Mesodermal cell (in vitro differentiated cells): ENCODE data around the gene PCED1B. TPM values are rescaled to one million over a fixed set of nuclear protein-coding genes. Genes with fewer than 3 reads are reported as not detected.

Experiments
- H3K27ac ChIP-seq: 2 replicates; pipeline ENCODE4 v1.7.0; 2013; ENCODE audit warnings: mild to moderate bottlenecking, low read depth, low read length, moderate library complexity; ENCODE audit not compliant: severe bottlenecking
- H3K36me3 ChIP-seq: 2 replicates; pipeline ENCODE4 v1.7.1; 2013; ENCODE audit warnings: mild to moderate bottlenecking, low read length, moderate library complexity; ENCODE audit not compliant: control insufficient read depth, insufficient read depth
- H3K4me1 ChIP-seq: one replicate; pipeline ENCODE4 v1.7.1; 2013; ENCODE audit warnings: mild to moderate bottlenecking, low read length; ENCODE audit not compliant: insufficient read depth, control insufficient read depth, poor library complexity, severe bottlenecking
- H3K4me3 ChIP-seq: 2 replicates; pipeline ENCODE4 v1.7.0; 2013; ENCODE audit warnings: low read length, control low read depth, mild to moderate bottlenecking; ENCODE audit not compliant: insufficient read depth, poor library complexity, severe bottlenecking; ENCODE audit errors: extremely low read depth
- H3K9me3 ChIP-seq: 2 replicates; pipeline ENCODE4 v1.7.1; 2013; ENCODE audit warnings: mild to moderate bottlenecking, low read length, moderate library complexity; ENCODE audit not compliant: control insufficient read depth
- WGBS, 2 experiments: methylation state at CpG; one replicate each; pipeline ENCODE4 v1.1.5; 2013; ENCODE audit warnings: missing lambda C conversion rate in 2 of 2; ENCODE audit not compliant: insufficient coverage in 2 of 2; 5-methylcytosine and 5-hydroxymethylcytosine counted together
- polyA plus RNA-seq, 2 experiments: library from polyadenylated mRNA; stranded (reverse); fragments of 50-300 nt; gene quantifications; one replicate each; pipeline ENCODE4 v1.2.3, GENCODE V29; 2013

The PCED1B gene
- 6.5 TPM for polyA plus RNA-seq (2013, experiment 1 of 2)
- polyA plus RNA-seq (2013, experiment 2 of 2), result 5.0 TPM

DNA sequence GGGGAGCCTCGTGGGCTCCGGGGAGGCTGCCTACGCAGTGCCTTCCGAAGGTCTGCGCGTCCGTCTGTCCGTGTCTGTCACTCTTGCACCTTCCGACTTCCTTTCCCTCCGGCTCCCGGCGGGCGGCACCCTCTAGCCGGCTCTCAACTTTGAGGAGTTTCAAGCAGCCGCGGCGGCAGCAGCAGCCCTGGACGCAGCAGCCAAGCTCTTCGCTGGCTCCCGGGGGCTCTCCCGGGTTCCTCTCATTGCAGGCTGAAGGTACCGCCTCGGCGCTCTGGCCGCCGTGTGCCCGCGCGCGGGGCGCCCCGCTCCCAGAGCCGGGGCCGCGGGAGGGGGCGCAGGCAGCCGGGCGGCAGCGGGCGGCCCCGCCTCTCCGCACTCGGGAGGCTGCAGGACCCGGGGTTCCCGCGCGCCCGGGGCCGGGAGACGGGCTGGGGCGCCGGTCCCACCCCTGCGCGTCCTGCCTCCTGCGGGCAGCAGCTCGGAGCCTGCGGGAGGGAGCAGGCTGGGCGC is at the start of gene PCED1B, which contains the start of gene AMIGO2:
TSS of gene PCED1B (plus strand) at position 154 of the 513 bp plus-strand sequence. CDS start 155,443 bp downstream, outside the sequence.
TSS of gene AMIGO2 (minus strand) at position 492 of the 513 bp plus-strand sequence. CDS start 957 bp downstream, outside the sequence.
- 0% methylated on average over 29 to 41 of the region's 58 CpGs for WGBS, 2 experiments
- H3K9me3 ChIP-seq, result no peaks in the 10 kb centered on the region
- peak within 1 kb of the TSS; percentile 79 for H3K27ac ChIP-seq

DNA sequence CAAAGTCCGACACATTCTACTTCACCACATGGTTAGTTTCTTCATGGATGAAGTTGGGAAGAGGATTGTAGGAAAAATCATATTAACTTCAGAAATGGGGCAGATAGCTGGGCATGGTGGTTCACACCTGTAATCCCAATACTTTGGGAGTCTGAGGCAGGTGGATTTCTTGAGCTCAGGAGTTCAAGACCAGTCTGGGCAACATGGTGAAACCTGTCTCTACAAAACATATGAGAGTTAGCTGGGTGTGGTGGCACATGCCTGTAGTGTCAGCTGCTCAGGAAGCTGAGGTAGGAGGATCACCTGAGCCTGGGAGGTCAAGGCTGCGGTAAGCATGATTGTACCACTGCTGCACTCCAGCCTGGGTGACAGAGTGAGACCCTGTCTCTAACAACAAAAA is 49.5 kb upstream of the PCED1B start:
- Histone ChIP-seq H3K9me3 (no peaks in the 10 kb centered on the region), H3K4me3 (no peak overlapping the region), H3K36me3 (no peaks in the 10 kb centered on the region), H3K4me1 (no peaks in the 10 kb centered on the region), H3K27ac (no peak overlapping the region)
- 100% methylated on average over 1 of the region's 2 CpGs; no CpG with 5 or more reads in 1 of the 2 experiments for WGBS, 2 experiments

More for the DNA sequence above, at the start of gene PCED1B, which contains the start of gene AMIGO2:
- peaks cover 23% of the 10 kb centered on the region for H3K4me1 ChIP-seq
- H3K36me3 ChIP-seq, result peaks cover 6% of the 10 kb centered on the region
- H3K4me3 ChIP-seq, result peak within 1 kb of the TSS; percentile 64

DNA sequence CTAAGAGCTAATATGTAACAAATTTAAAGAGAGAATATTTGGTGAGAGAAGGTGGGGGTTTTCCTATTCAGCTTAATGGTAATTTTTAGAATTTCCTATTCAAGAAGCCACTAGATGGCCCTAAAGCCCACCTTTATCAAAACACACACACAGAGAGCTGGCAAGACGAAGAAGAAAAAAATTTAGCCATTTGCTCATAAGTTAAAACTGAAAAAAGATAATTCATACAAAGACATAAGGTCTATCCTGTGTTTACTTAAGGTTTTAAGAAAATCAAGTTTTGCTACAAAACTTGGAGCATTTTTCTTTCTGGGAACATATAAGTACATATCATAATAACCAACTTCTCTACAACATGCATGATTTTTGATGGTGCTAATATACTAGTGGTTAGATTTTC is 46.8 kb upstream of the PCED1B start:
- Histone ChIP-seq H3K36me3 (no peaks in the 10 kb centered on the region), H3K4me3 (no peak overlapping the region), H3K9me3 (no peaks in the 10 kb centered on the region), H3K4me1 (no peaks in the 10 kb centered on the region), H3K27ac (no peak overlapping the region)
- no CpG with 5 or more reads among the region's 1 CpG for WGBS, 2 experiments

DNA sequence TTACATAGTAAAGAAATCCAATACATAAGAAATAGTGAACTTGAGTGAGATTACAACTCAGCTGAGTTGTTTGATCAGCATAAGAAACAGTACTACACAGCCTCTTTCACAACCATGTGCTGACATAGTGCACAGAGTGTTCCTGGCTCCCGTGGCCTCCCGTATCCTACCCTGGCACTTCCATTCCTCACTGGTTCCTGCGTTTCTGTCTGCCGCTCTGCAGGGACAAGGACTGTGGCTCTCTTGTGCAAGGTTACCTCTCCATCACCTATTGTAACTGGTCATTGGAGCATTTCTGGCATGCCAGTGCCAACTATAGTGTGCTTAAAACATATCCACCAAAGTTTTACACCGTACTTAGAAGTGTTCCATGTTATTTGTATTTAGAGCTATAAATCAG is 46.3 kb upstream of the PCED1B start:
- WGBS, 2 experiments, result 57 to 78% methylated on average over 4 of the region's 5 CpGs
- no peaks in the 10 kb centered on the region for H3K4me1 ChIP-seq
- no peak overlapping the region for H3K4me3 ChIP-seq
- H3K9me3 ChIP-seq, result no peaks in the 10 kb centered on the region
- H3K36me3 ChIP-seq, result no peaks in the 10 kb centered on the region
- H3K27ac ChIP-seq, result no peak overlapping the region

DNA sequence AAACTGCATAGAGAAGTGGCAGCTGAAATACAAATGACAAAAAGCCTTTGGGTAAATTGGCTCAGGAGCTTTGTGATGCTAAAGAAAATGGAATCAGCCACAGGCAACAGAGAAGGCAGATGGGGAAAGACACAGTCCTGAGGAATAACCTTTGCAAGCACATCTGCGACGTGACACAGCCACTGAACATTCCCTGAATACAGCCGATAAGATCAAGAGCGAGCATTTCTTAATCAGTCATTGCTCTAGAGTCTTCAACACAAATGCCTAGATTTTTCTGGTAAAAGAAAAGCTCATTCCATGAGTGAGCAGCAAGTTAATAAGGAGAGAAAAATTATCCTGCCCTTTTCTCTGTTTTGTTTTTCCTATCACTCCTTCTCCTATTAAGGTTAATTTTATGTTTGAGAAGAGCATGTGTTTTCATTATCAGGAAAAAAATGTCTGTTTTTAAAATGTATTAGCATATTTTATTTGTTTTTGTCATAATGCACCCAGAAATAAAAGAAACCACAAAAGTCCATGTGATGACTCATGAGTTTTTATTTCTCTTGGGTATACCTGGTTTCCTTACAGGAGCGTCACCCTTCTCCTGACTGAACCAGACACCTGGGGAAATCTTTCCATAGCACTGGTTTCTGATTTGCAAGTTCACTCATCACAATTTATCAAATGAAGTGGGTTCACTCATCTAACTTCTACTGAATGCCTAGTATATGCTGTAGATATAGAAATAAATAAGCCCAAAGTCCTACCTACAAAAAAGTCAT is 45.4 kb upstream of the PCED1B start:
- WGBS, 2 experiments, result 75 to 86% methylated on average over 3 to 4 of the region's 5 CpGs
- no peak overlapping the region for H3K4me3 ChIP-seq
- H3K27ac ChIP-seq, result no peak overlapping the region
- H3K9me3 ChIP-seq, result no peaks in the 10 kb centered on the region
- H3K36me3 ChIP-seq, result no peaks in the 10 kb centered on the region
- no peaks in the 10 kb centered on the region for H3K4me1 ChIP-seq

DNA sequence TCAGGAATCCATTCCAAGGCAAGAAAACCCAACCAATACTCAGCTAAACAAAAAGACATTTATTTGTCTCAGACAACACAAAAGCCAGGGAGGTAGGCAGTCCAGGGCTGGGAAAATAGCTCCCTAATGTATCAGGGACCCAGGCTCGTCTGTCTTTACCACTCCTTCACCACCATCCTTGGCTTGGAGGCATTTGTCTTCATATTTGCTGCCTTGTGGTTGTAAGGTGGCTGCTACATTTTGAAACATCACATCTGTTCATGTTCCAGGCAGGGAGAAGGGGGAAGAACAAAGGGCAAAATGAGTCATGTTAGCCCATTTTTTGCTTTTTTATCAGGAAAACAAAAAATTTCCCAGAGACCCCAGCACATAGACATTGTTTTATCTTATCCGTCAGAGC is 44.8 kb upstream of the PCED1B start:
- H3K27ac ChIP-seq, result no peak overlapping the region
- WGBS, 2 experiments, result 83 to 93% methylated on average over 1 of the region's 2 CpGs

DNA sequence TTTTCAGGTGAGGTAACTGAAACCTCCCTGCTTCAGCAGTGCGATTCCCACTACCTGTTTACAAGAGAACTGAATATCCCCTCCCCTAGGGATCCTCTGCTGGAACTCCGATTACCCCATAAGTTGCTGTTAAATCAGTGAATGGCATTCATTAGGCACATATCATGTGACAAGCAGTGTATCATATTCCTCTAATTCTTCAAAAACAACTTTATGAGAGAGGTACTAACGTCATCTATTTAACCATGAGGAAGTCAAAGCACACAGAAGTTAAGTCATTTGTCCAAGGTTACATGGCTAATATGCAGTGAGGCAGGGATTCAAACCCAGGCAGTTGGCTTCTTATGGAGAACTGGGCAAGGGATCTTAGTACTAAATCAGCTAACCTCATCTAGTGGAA is 43.9 kb upstream of the PCED1B start:
- Histone ChIP-seq H3K4me1 (no peaks in the 10 kb centered on the region), H3K4me3 (no peak overlapping the region), H3K27ac (no peak overlapping the region), H3K36me3 (no peaks in the 10 kb centered on the region), H3K9me3 (no peaks in the 10 kb centered on the region)
- 82 to 100% methylated on average over 2 of the region's 3 CpGs for WGBS, 2 experiments

More for the DNA sequence above, 44.8 kb upstream of the PCED1B start:
- H3K4me3 ChIP-seq, result no peak overlapping the region
- no peaks in the 10 kb centered on the region for H3K36me3 ChIP-seq
- H3K9me3 ChIP-seq, result no peaks in the 10 kb centered on the region
- no peaks in the 10 kb centered on the region for H3K4me1 ChIP-seq

GRCh38 chr12:47038270-47038748 is 41.1 kb upstream of the PCED1B start:
- no peaks in the 10 kb centered on the region for H3K4me1 ChIP-seq
- no peaks in the 10 kb centered on the region for H3K36me3 ChIP-seq
- H3K9me3 ChIP-seq, result no peaks in the 10 kb centered on the region
- H3K4me3 ChIP-seq, result no peak overlapping the region
- no peak overlapping the region for H3K27ac ChIP-seq
- no CpG with 5 or more reads among the region's 1 CpG for WGBS, 2 experiments

GRCh38 chr12:47039079-47039478 is 40.3 kb upstream of the PCED1B start:
- Histone ChIP-seq H3K4me1 (no peaks in the 10 kb centered on the region), H3K9me3 (no peaks in the 10 kb centered on the region), H3K36me3 (no peaks in the 10 kb centered on the region), H3K27ac (no peak overlapping the region), H3K4me3 (no peak overlapping the region)
- WGBS, 2 experiments, result 100% methylated on average over 2 of the region's 2 CpGs; no CpG with 5 or more reads in 1 of the 2 experiments

DNA sequence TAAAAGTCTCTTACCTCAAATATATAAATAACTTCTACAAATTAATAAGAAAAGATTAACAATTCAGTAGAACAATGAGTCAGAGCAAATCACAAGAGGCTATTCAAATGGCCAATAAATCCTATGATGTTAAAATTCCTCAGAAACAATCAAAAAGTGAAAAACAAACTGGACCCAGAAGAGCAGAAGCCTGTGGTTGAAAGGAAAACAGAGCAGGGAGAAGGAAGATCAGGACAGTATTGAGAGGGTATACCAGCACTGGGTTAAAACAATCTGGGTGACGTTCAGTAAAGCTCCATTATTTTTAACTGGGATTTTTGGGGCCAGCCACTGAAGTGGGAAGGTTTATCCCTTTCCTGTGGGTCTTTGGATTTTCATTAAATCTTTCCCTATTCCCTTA is 39.7 kb upstream of the PCED1B start:
- no peak overlapping the region for H3K4me3 ChIP-seq

DNA sequence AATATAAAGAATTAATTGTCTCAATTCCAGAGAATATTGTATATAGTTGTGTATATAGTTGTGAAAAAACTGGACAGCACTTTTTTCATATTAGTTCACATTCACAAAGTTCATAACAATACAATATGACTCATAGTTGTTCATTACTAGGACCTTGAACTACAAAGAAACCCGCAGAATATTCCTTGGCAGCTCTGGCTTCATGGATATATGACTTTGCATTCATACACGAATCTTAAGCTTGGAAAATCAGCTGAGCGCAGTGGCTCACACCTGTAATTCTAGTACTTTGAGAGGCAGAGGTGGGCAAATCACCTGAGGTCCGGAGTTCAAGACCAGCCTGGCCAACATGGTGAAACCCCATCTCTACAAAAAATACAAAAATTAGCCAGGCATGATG is 38.1 kb upstream of the PCED1B start:
- Histone ChIP-seq H3K4me1 (no peaks in the 10 kb centered on the region), H3K36me3 (no peaks in the 10 kb centered on the region), H3K4me3 (no peak overlapping the region), H3K27ac (no peak overlapping the region), H3K9me3 (no peaks in the 10 kb centered on the region)
- WGBS, 2 experiments, result 93 to 100% methylated on average over 2 to 4 of the region's 4 CpGs

More for the DNA sequence above, 39.7 kb upstream of the PCED1B start:
- WGBS, 2 experiments, result no CpG with 5 or more reads among the region's 1 CpG
- no peak overlapping the region for H3K27ac ChIP-seq
- no peaks in the 10 kb centered on the region for H3K9me3 ChIP-seq
- H3K4me1 ChIP-seq, result no peaks in the 10 kb centered on the region
- no peaks in the 10 kb centered on the region for H3K36me3 ChIP-seq
